Frontal cortex (tissue), 4 donors: ENCODE measurements around the gene NSDHL. TPM values are rescaled to one million over a fixed set of nuclear protein-coding genes. Genes with fewer than 3 reads are reported as not detected.

ENCODE experiments used
- DNase-seq, 2 donors: peaks; one replicate each; pipeline ENCODE4 v3.0.0; 2012; ENCODE audit warnings: low spot score in 2 of 2
- FAIRE-seq: peaks from 2 replicates; lab custom pipeline; 2012; peaks lifted over from hg19 to GRCh38; lab: Jason Lieb, UNC
- total RNA-seq: library from RNA; depleted of rRNA; stranded (reverse); fragments of >200 nt; gene quantifications from one replicate; pipeline ENCODE4 v1.2.3, GENCODE V29; 2014
- donor health status: control.
- donor health status: control.
- donor health status: control.

The NSDHL gene
- total RNA-seq, 1 donor from 2014 or later = 34.2 TPM

GRCh38 chrX:152892499-152892898 lies 61.6 kb downstream of the NSDHL start:
- no peak for FAIRE-seq

GRCh38 chrX:152892999-152893891 lies 62.4 kb downstream of the NSDHL start:
- no peak for FAIRE-seq
- DNase-seq = no peak

More at GRCh38 chrX:152892499-152892898, 61.6 kb downstream of the NSDHL start:
- DNase-seq = no peak

GRCh38 chrX:152893980-152894610 lies 63.2 kb downstream of the NSDHL start:
- no peak for FAIRE-seq
- DNase-seq = no peak

- no peak for FAIRE-seq
- DNase-seq = no peak
These were observed 64.3 kb downstream of the NSDHL start for GRCh38 chrX:152895121-152895520.

- DNase-seq (no peak), FAIRE-seq (no peak)
These were observed 65.0 kb downstream of the NSDHL start for GRCh38 chrX:152895724-152896420.

GRCh38 chrX:152896450-152896849 lies 65.6 kb downstream of the NSDHL start:
- FAIRE-seq (no peak), DNase-seq (no peak)

- DNase-seq (no peak), FAIRE-seq (no peak)
These were observed 66.6 kb downstream of the NSDHL start, which contains the start of gene ZNF185 for GRCh38 chrX:152897222-152898131. Gene ZNF185 (plus strand): TSS chrX:152898067. CDS start chrX:152914490, 16,423 bp downstream.

GRCh38 chrX:152898442-152898841 lies 67.6 kb downstream of the NSDHL start:
- FAIRE-seq (no peak), DNase-seq (no peak)

- DNase-seq (no peak), FAIRE-seq (no peak)
These were observed 68.4 kb downstream of the NSDHL start for GRCh38 chrX:152899111-152899873.

GRCh38 chrX:152899874-152900719 lies 69.2 kb downstream of the NSDHL start:
- DNase-seq = no peak
- no peak for FAIRE-seq

- no peak for DNase-seq
- FAIRE-seq = no peak
These were observed 70.1 kb downstream of the NSDHL start for GRCh38 chrX:152900937-152901445.

- no peak for DNase-seq
These were observed 71.1 kb downstream of the NSDHL start for GRCh38 chrX:152901816-152902501.

GRCh38 chrX:152902502-152902820 lies 71.6 kb downstream of the NSDHL start:
- FAIRE-seq = no peak
- no peak for DNase-seq

More at GRCh38 chrX:152901816-152902501, 71.1 kb downstream of the NSDHL start:
- FAIRE-seq = no peak

- DNase-seq = no peak
- no peak for FAIRE-seq
These were observed 72.7 kb downstream of the NSDHL start for GRCh38 chrX:152903589-152903988.

GRCh38 chrX:152904151-152905080 lies 73.6 kb downstream of the NSDHL start:
- FAIRE-seq (no peak), DNase-seq (peak; percentile 53 to 60)

- FAIRE-seq (no peak), DNase-seq (no peak)
These were observed 74.2 kb downstream of the NSDHL start for GRCh38 chrX:152905081-152905420.
